ENCODE measurements around the gene MAP7D1. TPM values are rescaled to one million over a fixed set of nuclear protein-coding genes. Genes with fewer than 3 reads are reported as not detected.

The MAP7D1 gene
- total RNA-seq, 1 experiment from 2014 or later: 49.9 TPM

DNA sequence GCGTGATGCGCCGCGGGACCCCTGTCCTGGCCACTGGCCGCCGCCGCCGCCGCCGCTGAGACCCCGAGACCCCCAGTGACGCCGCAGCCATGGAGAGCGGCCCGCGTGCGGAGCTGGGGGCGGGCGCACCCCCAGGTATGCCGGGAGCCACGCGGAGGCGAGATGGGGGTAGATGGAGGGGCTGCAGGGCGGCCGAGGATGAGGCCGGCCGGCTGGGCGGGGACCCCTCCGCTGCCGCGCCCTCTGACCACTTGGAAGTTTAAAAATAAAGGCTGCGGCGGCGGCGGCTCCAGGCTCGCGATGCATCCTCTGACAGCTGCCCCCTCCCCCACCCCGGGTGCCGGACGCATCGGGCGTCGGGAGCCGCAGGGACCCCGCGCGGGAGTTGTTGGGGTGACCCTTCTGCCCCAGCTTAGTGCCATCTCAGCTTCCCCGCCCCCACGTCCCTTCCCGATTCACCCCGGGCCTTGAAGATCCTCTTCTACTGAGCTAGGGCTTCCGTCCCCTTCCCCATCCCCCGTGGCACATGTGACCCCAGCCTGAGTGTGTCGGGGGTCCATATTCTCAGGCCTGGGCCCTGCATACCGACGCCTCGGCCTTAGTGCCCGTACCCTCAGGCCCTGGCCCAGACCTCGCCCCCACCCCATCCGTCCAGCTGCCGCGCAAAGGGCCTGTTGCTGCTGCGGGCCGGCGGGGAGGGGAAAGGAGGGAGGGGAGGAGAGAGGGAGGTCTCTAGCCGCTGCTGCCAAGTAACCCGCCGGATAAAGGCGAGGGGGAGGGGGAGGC lies 562 bp downstream of the MAP7D1 start:
- Histone ChIP-seq H2BK120ac (ENCODE audit: low read depth, low read length, poor library complexity, severe bottlenecking) (no peak overlapping the region), H2BK5ac (ENCODE audit: insufficient read length, low read length) (no peak overlapping the region), H3K23ac (ENCODE audit: insufficient read length, low read depth, low read length) (no peak overlapping the region), H3K9ac (ENCODE audit: extremely low read depth, insufficient read length, low read length) (peak overlapping the region; percentile 61), H3K27ac (ENCODE audit: insufficient read length, low read depth, low read length) (no peak overlapping the region), H3K18ac (ENCODE audit: insufficient read length, low read depth, low read length) (peak overlapping the region; percentile 61), H2AK5ac (ENCODE audit: insufficient read length, low read length) (no peak overlapping the region), H2BK12ac (ENCODE audit: insufficient read length, low read depth, low read length) (no peak overlapping the region), H3T11ph (ENCODE audit: low read length) (no peak overlapping the region), H2BK20ac (ENCODE audit: low read depth, low read length, poor library complexity, severe bottlenecking) (no peak overlapping the region), H3K23me2 (ENCODE audit: insufficient read length, low read depth, low read length, poor library complexity, severe bottlenecking) (peaks cover 19% of the 10 kb centered on the region), H2AFZ (ENCODE audit: low read length) (no peak overlapping the region), H4K8ac (replicated peaks; ENCODE audit: insufficient read length, low read depth, low read length) (no peak overlapping the region), H3K56ac (ENCODE audit: insufficient read length, low read depth, low read length) (no peak overlapping the region), H3K79me1 (ENCODE audit: insufficient read depth, low read depth, low read length, poor library complexity, severe bottlenecking) (peaks cover 4% of the 10 kb centered on the region), H2BK15ac (ENCODE audit: low read depth, low read length) (no peak overlapping the region), H4K5ac (ENCODE audit: insufficient read length, low read depth, low read length) (no peak overlapping the region), H3K4ac (ENCODE audit: low read depth, low read length) (no peak overlapping the region), H3K79me2 (ENCODE audit: insufficient read depth, low read length) (peaks cover 9% of the 10 kb centered on the region; the same call in 1 of the 2 replicates), H3K4me2 (ENCODE audit: insufficient read depth, insufficient read length, low read length) (peak overlapping the region; percentile 78), H3K9me3 (ENCODE audit: control insufficient read depth, low read depth, low read length) (no peaks in the 10 kb centered on the region), H3K4me1 (ENCODE audit: insufficient read depth, low read length) (peaks cover 3% of the 10 kb centered on the region; the same call in 1 of the 2 replicates), H4K91ac (ENCODE audit: insufficient read length, low read depth, low read length) (no peak overlapping the region), H3K14ac (ENCODE audit: insufficient read depth, low read length) (peak overlapping the region; percentile 70; the same call in 1 of the 2 replicates), H3K27me3 (ENCODE audit: insufficient read depth, low read length) (peaks cover 24% of the 10 kb centered on the region; the same call in 1 of the 2 replicates), H4K20me1 (ENCODE audit: control insufficient read depth, insufficient read depth, insufficient read length) (no peaks in the 10 kb centered on the region)
- TF ChIP-seq, protein P1, sequence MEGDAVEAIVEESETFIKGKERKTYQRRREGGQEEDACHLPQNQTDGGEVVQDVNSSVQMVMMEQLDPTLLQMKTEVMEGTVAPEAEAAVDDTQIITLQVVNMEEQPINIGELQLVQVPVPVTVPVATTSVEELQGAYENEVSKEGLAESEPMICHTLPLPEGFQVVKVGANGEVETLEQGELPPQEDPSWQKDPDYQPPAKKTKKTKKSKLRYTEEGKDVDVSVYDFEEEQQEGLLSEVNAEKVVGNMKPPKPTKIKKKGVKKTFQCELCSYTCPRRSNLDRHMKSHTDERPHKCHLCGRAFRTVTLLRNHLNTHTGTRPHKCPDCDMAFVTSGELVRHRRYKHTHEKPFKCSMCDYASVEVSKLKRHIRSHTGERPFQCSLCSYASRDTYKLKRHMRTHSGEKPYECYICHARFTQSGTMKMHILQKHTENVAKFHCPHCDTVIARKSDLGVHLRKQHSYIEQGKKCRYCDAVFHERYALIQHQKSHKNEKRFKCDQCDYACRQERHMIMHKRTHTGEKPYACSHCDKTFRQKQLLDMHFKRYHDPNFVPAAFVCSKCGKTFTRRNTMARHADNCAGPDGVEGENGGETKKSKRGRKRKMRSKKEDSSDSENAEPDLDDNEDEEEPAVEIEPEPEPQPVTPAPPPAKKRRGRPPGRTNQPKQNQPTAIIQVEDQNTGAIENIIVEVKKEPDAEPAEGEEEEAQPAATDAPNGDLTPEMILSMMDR (conservative IDR thresholded peaks at IDR 0.05): no peak
- H3K36me3 Mint-ChIP-seq (ENCODE audit: insufficient read depth in 1 of 3, low read depth in 3 of 3): peaks cover 0 to 3% (median 0%) of the 10 kb centered on the region in 3 experiments; a peak in 1 of 7 replicates
- no CpG with 5 or more reads among the region's 69 CpGs for WGBS (ENCODE audit: extremely low coverage, insufficient read length, low lambda C conversion rate)
- peak; percentile 90 for DNase-seq
- H3K9me3 Mint-ChIP-seq: no peaks in the 10 kb centered on the region
- H3K4me1 Mint-ChIP-seq: peaks cover 37 to 46% of the 10 kb centered on the region in 2 experiments
- peaks cover 38% of the 10 kb centered on the region for H3K27me3 Mint-ChIP-seq (ENCODE audit: low read depth)
- H3K27ac Mint-ChIP-seq: no peak overlapping the region; a peak in 1 of 7 replicates
- peak overlapping the region; percentile 81 to 92 for H3K4me3 Mint-ChIP-seq
